ENCODE results near the gene ARMS2.

Gene ARMS2

DNA sequence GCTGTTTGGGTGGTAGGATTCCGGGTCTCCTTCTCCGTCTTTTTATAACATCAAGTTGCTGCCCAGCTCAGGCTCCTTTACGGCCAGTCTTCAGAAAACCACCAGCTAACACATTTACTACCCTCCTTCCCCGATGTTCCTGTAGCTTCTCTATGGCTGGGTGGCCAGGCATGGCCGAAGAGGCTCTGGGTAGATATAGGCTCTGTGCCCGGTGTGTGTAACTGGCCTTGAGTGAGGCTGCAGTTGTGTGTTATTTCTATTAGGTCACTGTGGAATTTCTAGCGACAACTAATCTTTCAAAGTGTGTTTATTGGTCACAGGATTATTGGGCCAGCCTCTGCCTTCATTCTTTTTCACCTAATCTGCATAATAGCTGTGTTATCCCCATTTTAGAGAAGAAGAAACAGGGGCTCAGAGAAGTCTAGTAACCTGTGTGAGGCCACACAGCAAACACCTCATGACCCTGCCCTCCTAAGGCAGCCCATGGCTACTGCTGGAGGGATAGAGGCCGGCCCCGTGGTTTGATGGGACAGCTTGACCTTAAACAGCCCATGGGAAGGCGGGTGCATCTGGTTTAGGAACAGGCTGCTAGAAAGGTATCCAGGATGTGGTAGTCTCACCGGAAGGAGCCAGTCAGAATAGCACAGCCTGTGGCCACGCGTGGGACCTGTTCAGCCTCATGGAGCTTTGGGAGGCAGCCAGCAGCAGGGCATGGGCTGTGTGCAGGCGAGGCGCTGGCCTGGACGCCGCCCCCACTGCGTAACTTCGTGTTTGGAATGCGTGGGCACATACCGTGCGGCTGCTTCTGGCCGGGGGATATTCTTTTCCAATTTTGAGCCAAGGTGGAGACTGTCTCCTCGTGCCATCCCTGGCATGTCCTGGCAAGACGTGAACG, 36.6 kb downstream of the ARMS2 start:
- no peak overlapping the region for H3K4me3 ChIP-seq (ENCODE audit: control insufficient read depth, low read depth, low read length)
- TF ChIP-seq, protein P1, sequence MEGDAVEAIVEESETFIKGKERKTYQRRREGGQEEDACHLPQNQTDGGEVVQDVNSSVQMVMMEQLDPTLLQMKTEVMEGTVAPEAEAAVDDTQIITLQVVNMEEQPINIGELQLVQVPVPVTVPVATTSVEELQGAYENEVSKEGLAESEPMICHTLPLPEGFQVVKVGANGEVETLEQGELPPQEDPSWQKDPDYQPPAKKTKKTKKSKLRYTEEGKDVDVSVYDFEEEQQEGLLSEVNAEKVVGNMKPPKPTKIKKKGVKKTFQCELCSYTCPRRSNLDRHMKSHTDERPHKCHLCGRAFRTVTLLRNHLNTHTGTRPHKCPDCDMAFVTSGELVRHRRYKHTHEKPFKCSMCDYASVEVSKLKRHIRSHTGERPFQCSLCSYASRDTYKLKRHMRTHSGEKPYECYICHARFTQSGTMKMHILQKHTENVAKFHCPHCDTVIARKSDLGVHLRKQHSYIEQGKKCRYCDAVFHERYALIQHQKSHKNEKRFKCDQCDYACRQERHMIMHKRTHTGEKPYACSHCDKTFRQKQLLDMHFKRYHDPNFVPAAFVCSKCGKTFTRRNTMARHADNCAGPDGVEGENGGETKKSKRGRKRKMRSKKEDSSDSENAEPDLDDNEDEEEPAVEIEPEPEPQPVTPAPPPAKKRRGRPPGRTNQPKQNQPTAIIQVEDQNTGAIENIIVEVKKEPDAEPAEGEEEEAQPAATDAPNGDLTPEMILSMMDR (IDR thresholded peaks at IDR 0.05; ENCODE audit: control insufficient read depth, insufficient read depth, low read depth, low read length, missing control alignments), result no peak
- no peak for DNase-seq (ENCODE audit: low read depth)

DNA sequence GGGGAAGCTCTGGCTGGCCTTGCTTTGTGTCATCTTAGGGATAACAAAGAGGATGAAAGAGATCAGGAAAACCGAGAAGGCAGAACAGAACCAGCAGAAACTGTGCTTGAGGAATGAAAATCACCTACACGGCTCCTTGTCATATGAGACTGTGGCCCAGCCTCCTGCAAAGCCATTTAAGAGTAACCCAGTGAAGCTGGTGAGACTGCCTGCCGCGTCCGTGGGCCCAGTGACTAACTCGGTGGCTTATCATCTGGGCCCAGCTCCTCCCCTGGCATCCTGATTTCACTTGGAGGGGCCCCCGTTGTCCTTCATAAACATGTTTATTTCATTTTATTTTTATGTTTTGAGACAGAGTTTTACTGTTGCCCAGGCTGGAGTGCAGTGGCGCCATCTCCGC, 37.6 kb downstream of the ARMS2 start:
- DNase-seq (ENCODE audit: low read depth), result no peak
- H3K4me3 ChIP-seq (ENCODE audit: control insufficient read depth, low read depth, low read length), result no peak overlapping the region
- TF ChIP-seq, protein P1 (IDR thresholded peaks at IDR 0.05; ENCODE audit: control insufficient read depth, insufficient read depth, low read depth, low read length, missing control alignments), result no peak

DNA sequence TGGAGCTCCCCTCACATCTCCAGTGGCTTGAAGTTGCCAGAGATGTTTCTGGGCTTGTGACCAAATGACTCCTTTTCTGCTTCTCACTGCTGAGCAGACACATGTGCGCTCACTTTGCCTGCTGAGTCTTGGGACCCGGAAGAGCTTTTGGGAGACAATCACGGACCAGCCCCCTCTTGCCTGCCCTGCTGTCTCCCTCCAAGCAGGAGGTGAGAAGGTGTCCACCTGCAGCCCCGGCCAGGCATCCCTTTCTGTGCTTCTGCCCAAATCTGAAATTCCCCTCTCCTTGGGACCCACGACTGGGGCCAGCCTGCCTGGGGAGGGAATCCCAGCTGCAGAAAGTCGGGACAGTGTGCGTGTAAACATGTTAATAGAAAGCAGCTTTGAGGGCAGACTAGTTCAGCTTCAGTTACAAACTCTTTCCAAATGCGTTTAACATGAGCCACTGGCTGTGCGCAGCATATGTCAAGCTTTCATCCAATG, 38.6 kb downstream of the ARMS2 start:
- DNase-seq (ENCODE audit: low read depth), result peak; percentile 38
- H3K4me3 ChIP-seq (ENCODE audit: control insufficient read depth, low read depth, low read length), result no peak overlapping the region; the same call in 1 of the 2 replicates
- TF ChIP-seq, protein P1 (IDR thresholded peaks at IDR 0.05; ENCODE audit: control insufficient read depth, insufficient read depth, low read depth, low read length, missing control alignments), result no peak

DNA sequence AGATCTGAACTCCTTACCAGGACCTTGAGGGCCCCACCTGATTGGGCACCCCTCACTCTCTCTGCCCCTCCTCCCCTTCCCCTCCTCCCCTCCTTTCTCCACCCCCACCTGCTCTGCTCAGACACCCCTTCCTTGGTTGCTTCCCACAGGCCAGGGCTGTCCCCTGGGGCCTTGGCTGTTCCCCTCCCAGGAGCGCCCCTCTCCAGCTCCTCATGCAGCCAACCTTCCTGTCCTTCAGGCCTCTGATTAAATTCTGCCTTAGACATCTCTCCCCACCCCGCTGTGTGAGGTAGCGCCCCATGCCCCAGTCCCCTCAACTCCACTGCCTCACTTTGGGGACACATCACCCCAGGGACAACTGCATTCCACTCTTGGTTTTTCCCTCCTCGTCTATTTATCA, 39.3 kb downstream of the ARMS2 start:
- H3K4me3 ChIP-seq (ENCODE audit: control insufficient read depth, low read depth, low read length), result no peak overlapping the region
- DNase-seq (ENCODE audit: low read depth), result no peak
- TF ChIP-seq, protein P1 (IDR thresholded peaks at IDR 0.05; ENCODE audit: control insufficient read depth, insufficient read depth, low read depth, low read length, missing control alignments), result no peak

- TF ChIP-seq, protein P1 (IDR thresholded peaks at IDR 0.05; ENCODE audit: control insufficient read depth, insufficient read depth, low read depth, low read length, missing control alignments), result no peak
- DNase-seq (ENCODE audit: low read depth), result no peak
- H3K4me3 ChIP-seq (ENCODE audit: control insufficient read depth, low read depth, low read length), result peak overlapping the region; percentile 23
Observed at GRCh38 chr10:122494173-122494820, 39.8 kb downstream of the ARMS2 start.

GRCh38 chr10:122494833-122495232, 40.4 kb downstream of the ARMS2 start:
- peak; percentile 58 for DNase-seq (ENCODE audit: low read depth)
- TF ChIP-seq, protein P1 (IDR thresholded peaks at IDR 0.05; ENCODE audit: control insufficient read depth, insufficient read depth, low read depth, low read length, missing control alignments), result no peak
- H3K4me3 ChIP-seq (ENCODE audit: control insufficient read depth, low read depth, low read length), result peak overlapping the region; percentile 23

Data from AG09309 (cell line).